ENCODE measurements around the gene PPP2CA.
A peak's percentile ranks its signal among the peaks of the same experiment; 100 is the strongest.

The PPP2CA gene

GRCh38 chr5:134195666-134196065 lies 30.2 kb downstream of the PPP2CA start:
- no peak overlapping the region for H3K4me3 ChIP-seq (ENCODE audit: low read length in 2 of 2)
- peaks cover 36 to 41% of the 10 kb centered on the region in 2 donors for H3K36me3 ChIP-seq (ENCODE audit: control insufficient read depth in 2 of 2, insufficient read depth in 2 of 2, low read length in 2 of 2)
- no peaks in the 10 kb centered on the region for H3K27me3 ChIP-seq (ENCODE audit: control insufficient read depth in 2 of 2, insufficient read depth in 2 of 2, low read length in 2 of 2)
- no peak overlapping the region for H3K27ac ChIP-seq (ENCODE audit: low read depth in 2 of 2, low read length in 2 of 2)
- H3K9me3 ChIP-seq (ENCODE audit: control insufficient read depth in 2 of 2, low read length in 2 of 2): no peaks in the 10 kb centered on the region
- no peak overlapping the region for H3K9ac ChIP-seq (ENCODE audit: low read depth in 1 of 2, low read length in 2 of 2)
- H3K4me1 ChIP-seq (ENCODE audit: control insufficient read depth in 2 of 2, insufficient read depth in 2 of 2, low read length in 2 of 2): no peaks in the 10 kb centered on the region

- H3K27ac ChIP-seq (ENCODE audit: low read depth in 2 of 2, low read length in 2 of 2): no peak overlapping the region
- no peaks in the 10 kb centered on the region for H3K27me3 ChIP-seq (ENCODE audit: control insufficient read depth in 2 of 2, insufficient read depth in 2 of 2, low read length in 2 of 2)
- no peaks in the 10 kb centered on the region for H3K36me3 ChIP-seq (ENCODE audit: control insufficient read depth in 2 of 2, insufficient read depth in 2 of 2, low read length in 2 of 2)
- no peaks in the 10 kb centered on the region for H3K4me1 ChIP-seq (ENCODE audit: control insufficient read depth in 2 of 2, insufficient read depth in 2 of 2, low read length in 2 of 2)
- no peak overlapping the region for H3K9ac ChIP-seq (ENCODE audit: low read depth in 1 of 2, low read length in 2 of 2)
- H3K9me3 ChIP-seq (ENCODE audit: control insufficient read depth in 2 of 2, low read length in 2 of 2): no peaks in the 10 kb centered on the region
- no peak overlapping the region for H3K4me3 ChIP-seq (ENCODE audit: low read length in 2 of 2)
These were observed 36.8 kb downstream of the PPP2CA start for GRCh38 chr5:134189031-134189430.

- Histone ChIP-seq H3K36me3 (ENCODE audit: control insufficient read depth in 2 of 2, insufficient read depth in 2 of 2, low read length in 2 of 2) (no peaks in the 10 kb centered on the region), H3K4me3 (ENCODE audit: low read length in 2 of 2) (no peak overlapping the region), H3K4me1 (ENCODE audit: control insufficient read depth in 2 of 2, insufficient read depth in 2 of 2, low read length in 2 of 2) (no peaks in the 10 kb centered on the region), H3K27ac (ENCODE audit: low read depth in 2 of 2, low read length in 2 of 2) (no peak overlapping the region), H3K27me3 (ENCODE audit: control insufficient read depth in 2 of 2, insufficient read depth in 2 of 2, low read length in 2 of 2) (no peaks in the 10 kb centered on the region), H3K9ac (ENCODE audit: low read depth in 1 of 2, low read length in 2 of 2) (no peak overlapping the region), H3K9me3 (ENCODE audit: control insufficient read depth in 2 of 2, low read length in 2 of 2) (no peaks in the 10 kb centered on the region)
These were observed 37.8 kb downstream of the PPP2CA start for GRCh38 chr5:134188092-134188491.

GRCh38 chr5:134184155-134185135 lies 41.4 kb downstream of the PPP2CA start:
- Histone ChIP-seq H3K27me3 (ENCODE audit: control insufficient read depth in 2 of 2, insufficient read depth in 2 of 2, low read length in 2 of 2) (no peaks in the 10 kb centered on the region), H3K4me1 (ENCODE audit: control insufficient read depth in 2 of 2, insufficient read depth in 2 of 2, low read length in 2 of 2) (no peaks in the 10 kb centered on the region), H3K9ac (ENCODE audit: low read depth in 1 of 2, low read length in 2 of 2) (no peak overlapping the region), H3K27ac (ENCODE audit: low read depth in 2 of 2, low read length in 2 of 2) (no peak overlapping the region), H3K4me3 (ENCODE audit: low read length in 2 of 2) (no peak overlapping the region), H3K36me3 (ENCODE audit: control insufficient read depth in 2 of 2, insufficient read depth in 2 of 2, low read length in 2 of 2) (no peaks in the 10 kb centered on the region), H3K9me3 (ENCODE audit: control insufficient read depth in 2 of 2, low read length in 2 of 2) (no peaks in the 10 kb centered on the region)

GRCh38 chr5:134183481-134183880 lies 42.4 kb downstream of the PPP2CA start:
- no peak overlapping the region for H3K4me3 ChIP-seq (ENCODE audit: low read length in 2 of 2)
- H3K27ac ChIP-seq (ENCODE audit: low read depth in 2 of 2, low read length in 2 of 2): no peak overlapping the region
- H3K9me3 ChIP-seq (ENCODE audit: control insufficient read depth in 2 of 2, low read length in 2 of 2): no peaks in the 10 kb centered on the region
- no peaks in the 10 kb centered on the region for H3K27me3 ChIP-seq (ENCODE audit: control insufficient read depth in 2 of 2, insufficient read depth in 2 of 2, low read length in 2 of 2)
- peaks cover 0 to 1% of the 10 kb centered on the region in 2 donors for H3K4me1 ChIP-seq (ENCODE audit: control insufficient read depth in 2 of 2, insufficient read depth in 2 of 2, low read length in 2 of 2)
- no peaks in the 10 kb centered on the region for H3K36me3 ChIP-seq (ENCODE audit: control insufficient read depth in 2 of 2, insufficient read depth in 2 of 2, low read length in 2 of 2)
- H3K9ac ChIP-seq (ENCODE audit: low read depth in 1 of 2, low read length in 2 of 2): no peak overlapping the region

- H3K27ac ChIP-seq (ENCODE audit: low read depth in 2 of 2, low read length in 2 of 2): peak overlapping the region; percentile 98 to 99
- no peaks in the 10 kb centered on the region for H3K27me3 ChIP-seq (ENCODE audit: control insufficient read depth in 2 of 2, insufficient read depth in 2 of 2, low read length in 2 of 2)
- peak overlapping the region in 1 of 2 donors; percentile 95 for H3K4me3 ChIP-seq (ENCODE audit: low read length in 2 of 2)
- peak overlapping the region; percentile 24 to 41 for H3K9ac ChIP-seq (ENCODE audit: low read depth in 1 of 2, low read length in 2 of 2)
- H3K36me3 ChIP-seq (ENCODE audit: control insufficient read depth in 2 of 2, insufficient read depth in 2 of 2, low read length in 2 of 2): peaks cover 0 to 5% of the 10 kb centered on the region in 2 donors
- no peaks in the 10 kb centered on the region for H3K9me3 ChIP-seq (ENCODE audit: control insufficient read depth in 2 of 2, low read length in 2 of 2)
- H3K4me1 ChIP-seq (ENCODE audit: control insufficient read depth in 2 of 2, insufficient read depth in 2 of 2, low read length in 2 of 2): peaks cover 24 to 27% of the 10 kb centered on the region in 2 donors
These were observed 47.8 kb downstream of the PPP2CA start for GRCh38 chr5:134178096-134178419.

GRCh38 chr5:134177369-134178095 lies 48.3 kb downstream of the PPP2CA start:
- H3K27me3 ChIP-seq (ENCODE audit: control insufficient read depth in 2 of 2, insufficient read depth in 2 of 2, low read length in 2 of 2): no peaks in the 10 kb centered on the region
- no peaks in the 10 kb centered on the region for H3K9me3 ChIP-seq (ENCODE audit: control insufficient read depth in 2 of 2, low read length in 2 of 2)
- peaks cover 2 to 5% of the 10 kb centered on the region in 2 donors for H3K36me3 ChIP-seq (ENCODE audit: control insufficient read depth in 2 of 2, insufficient read depth in 2 of 2, low read length in 2 of 2)
- peak overlapping the region; percentile 94 to 95 for H3K4me3 ChIP-seq (ENCODE audit: low read length in 2 of 2)
- peak overlapping the region; percentile 93 to 99 for H3K9ac ChIP-seq (ENCODE audit: low read depth in 1 of 2, low read length in 2 of 2)
- H3K4me1 ChIP-seq (ENCODE audit: control insufficient read depth in 2 of 2, insufficient read depth in 2 of 2, low read length in 2 of 2): peaks cover 25 to 29% of the 10 kb centered on the region in 2 donors
- peak overlapping the region; percentile 98 to 99 for H3K27ac ChIP-seq (ENCODE audit: low read depth in 2 of 2, low read length in 2 of 2)

GRCh38 chr5:134176511-134177368 lies 49.1 kb downstream of the PPP2CA start, which contains the start of gene SKP1:
Gene SKP1, minus strand, starts transcription at chr5:134176950. Its CDS starts 2,928 bp downstream, at chr5:134174022.
- H3K27me3 ChIP-seq (ENCODE audit: control insufficient read depth in 2 of 2, insufficient read depth in 2 of 2, low read length in 2 of 2): no peaks in the 10 kb centered on the region
- H3K36me3 ChIP-seq (ENCODE audit: control insufficient read depth in 2 of 2, insufficient read depth in 2 of 2, low read length in 2 of 2): peaks cover 4 to 5% of the 10 kb centered on the region in 2 donors
- H3K9ac ChIP-seq (ENCODE audit: low read depth in 1 of 2, low read length in 2 of 2): peak within 1 kb of the TSS; percentile 93 to 99
- no peaks in the 10 kb centered on the region for H3K9me3 ChIP-seq (ENCODE audit: control insufficient read depth in 2 of 2, low read length in 2 of 2)
- peak within 1 kb of the TSS; percentile 98 to 99 for H3K27ac ChIP-seq (ENCODE audit: low read depth in 2 of 2, low read length in 2 of 2)
- H3K4me3 ChIP-seq (ENCODE audit: low read length in 2 of 2): peak within 1 kb of the TSS; percentile 94 to 95
- H3K4me1 ChIP-seq (ENCODE audit: control insufficient read depth in 2 of 2, insufficient read depth in 2 of 2, low read length in 2 of 2): peaks cover 28 to 36% of the 10 kb centered on the region in 2 donors

GRCh38 chr5:134175921-134176510 lies 49.9 kb downstream of the PPP2CA start:
- peak overlapping the region; percentile 93 to 99 for H3K9ac ChIP-seq (ENCODE audit: low read depth in 1 of 2, low read length in 2 of 2)
- peak overlapping the region; percentile 98 to 99 for H3K27ac ChIP-seq (ENCODE audit: low read depth in 2 of 2, low read length in 2 of 2)
- H3K4me1 ChIP-seq (ENCODE audit: control insufficient read depth in 2 of 2, insufficient read depth in 2 of 2, low read length in 2 of 2): peaks cover 28 to 37% of the 10 kb centered on the region in 2 donors
- peak overlapping the region; percentile 94 to 95 for H3K4me3 ChIP-seq (ENCODE audit: low read length in 2 of 2)
- H3K27me3 ChIP-seq (ENCODE audit: control insufficient read depth in 2 of 2, insufficient read depth in 2 of 2, low read length in 2 of 2): no peaks in the 10 kb centered on the region
- no peaks in the 10 kb centered on the region for H3K9me3 ChIP-seq (ENCODE audit: control insufficient read depth in 2 of 2, low read length in 2 of 2)
- peaks cover 8 to 10% of the 10 kb centered on the region in 2 donors for H3K36me3 ChIP-seq (ENCODE audit: control insufficient read depth in 2 of 2, insufficient read depth in 2 of 2, low read length in 2 of 2)

All from mucosa of rectum (tissue), 2 donors.